ENCODE results near the gene PDE4A.

PDE4A gene

GRCh38 chr19:10514211-10515145 lies 94.1 kb downstream of the PDE4A start:
- peaks cover 0 to 39% (median 36%) of the 10 kb centered on the region in 4 experiments for H3K4me1 ChIP-seq (ENCODE audit: control extremely low read depth in 1 of 4, control insufficient read depth in 4 of 4, insufficient read depth in 4 of 4, low read length in 3 of 4)
- H3K9me3 ChIP-seq (ENCODE audit: control extremely low read depth in 1 of 5, control insufficient read depth in 4 of 5, insufficient read depth in 2 of 5, low read depth in 1 of 5, low read length in 4 of 5) = no peaks in the 10 kb centered on the region
- peaks cover 4 to 83% (median 46%) of the 10 kb centered on the region in 5 experiments for H3K27me3 ChIP-seq (replicated peaks in 2 of 5; ENCODE audit: control insufficient read depth in 4 of 5, insufficient read depth in 5 of 5, low read length in 4 of 5)
- no peak overlapping the region for H3K27ac ChIP-seq (ENCODE audit: insufficient read depth in 1 of 2, low read depth in 1 of 2, low read length in 2 of 2, poor library complexity in 1 of 2, severe bottlenecking in 2 of 2)
- DNase-seq = peak; percentile 65 to 83 (median 78)
- WGBS (ENCODE audit: insufficient coverage) = 3% methylated on average over 93 of the region's 107 CpGs
- ChIA-PET POLR2A (no interaction called here), CTCF (no interaction called here)
- no peaks in the 10 kb centered on the region for H3K36me3 ChIP-seq (ENCODE audit: control insufficient read depth in 4 of 4, insufficient read depth in 4 of 4, low read length in 3 of 4)
- peak overlapping the region in 4 of 7 experiments; percentile 10 to 42 (median 34) for H3K4me3 ChIP-seq (ENCODE audit: control insufficient read depth in 1 of 7, extremely low read depth in 1 of 7, insufficient read depth in 4 of 7, low read depth in 2 of 7, low read length in 6 of 7)

- Histone ChIP-seq H3K36me3 (ENCODE audit: control insufficient read depth in 4 of 4, insufficient read depth in 4 of 4, low read length in 3 of 4) (no peaks in the 10 kb centered on the region), H3K27me3 (replicated peaks in 2 of 5; ENCODE audit: control insufficient read depth in 4 of 5, insufficient read depth in 5 of 5, low read length in 4 of 5) (peaks cover 4 to 88% (median 51%) of the 10 kb centered on the region in 5 experiments), H3K9me3 (ENCODE audit: control extremely low read depth in 1 of 5, control insufficient read depth in 4 of 5, insufficient read depth in 2 of 5, low read depth in 1 of 5, low read length in 4 of 5) (no peaks in the 10 kb centered on the region), H3K4me3 (ENCODE audit: control insufficient read depth in 1 of 7, extremely low read depth in 1 of 7, insufficient read depth in 4 of 7, low read depth in 2 of 7, low read length in 6 of 7) (no peak overlapping the region), H3K27ac (ENCODE audit: insufficient read depth in 1 of 2, low read depth in 1 of 2, low read length in 2 of 2, poor library complexity in 1 of 2, severe bottlenecking in 2 of 2) (no peak overlapping the region), H3K4me1 (ENCODE audit: control extremely low read depth in 1 of 4, control insufficient read depth in 4 of 4, insufficient read depth in 4 of 4, low read length in 3 of 4) (peaks cover 0 to 36% (median 32%) of the 10 kb centered on the region in 4 experiments)
- 97% methylated on average over 5 of the region's 5 CpGs for WGBS (ENCODE audit: insufficient coverage)
- ChIA-PET POLR2A (no interaction called here), CTCF (interaction anchor here (1.0 to 1.3 kb wide), 3 partner anchors 10 to 21 kb away, joined by 3 to 5 read pairs (median 3); no protein-coding TSS in a partner anchor)
- DNase-seq = no peak
These were observed 95.7 kb downstream of the PDE4A start for GRCh38 chr19:10516064-10516385.

GRCh38 chr19:10516671-10517286 lies 96.4 kb downstream of the PDE4A start:
- ChIA-PET POLR2A (no interaction called here), CTCF (interaction anchor here (1.0 to 1.3 kb wide), 5 partner anchors 9 to 20 kb away, joined by 3 to 5 read pairs (median 4); partner anchors contain the start of gene KEAP1)
- Histone ChIP-seq H3K36me3 (ENCODE audit: control insufficient read depth in 4 of 4, insufficient read depth in 4 of 4, low read length in 3 of 4) (no peaks in the 10 kb centered on the region), H3K27me3 (replicated peaks in 2 of 5; ENCODE audit: control insufficient read depth in 4 of 5, insufficient read depth in 5 of 5, low read length in 4 of 5) (peaks cover 4 to 86% (median 51%) of the 10 kb centered on the region in 5 experiments), H3K4me3 (ENCODE audit: control insufficient read depth in 1 of 7, extremely low read depth in 1 of 7, insufficient read depth in 4 of 7, low read depth in 2 of 7, low read length in 6 of 7) (no peak overlapping the region), H3K4me1 (ENCODE audit: control extremely low read depth in 1 of 4, control insufficient read depth in 4 of 4, insufficient read depth in 4 of 4, low read length in 3 of 4) (peaks cover 0 to 36% (median 32%) of the 10 kb centered on the region in 4 experiments), H3K27ac (ENCODE audit: insufficient read depth in 1 of 2, low read depth in 1 of 2, low read length in 2 of 2, poor library complexity in 1 of 2, severe bottlenecking in 2 of 2) (no peak overlapping the region), H3K9me3 (ENCODE audit: control extremely low read depth in 1 of 5, control insufficient read depth in 4 of 5, insufficient read depth in 2 of 5, low read depth in 1 of 5, low read length in 4 of 5) (no peaks in the 10 kb centered on the region)
- DNase-seq = no peak
- 68% methylated on average over 7 of the region's 10 CpGs for WGBS (ENCODE audit: insufficient coverage)

GRCh38 chr19:10517361-10517759 lies 97.0 kb downstream of the PDE4A start, which contains the start of gene S1PR5:
Gene S1PR5 (minus strand): TSS chr19:10517447. CDS start chr19:10515011, 2,436 bp downstream.
- Histone ChIP-seq H3K27ac (ENCODE audit: insufficient read depth in 1 of 2, low read depth in 1 of 2, low read length in 2 of 2, poor library complexity in 1 of 2, severe bottlenecking in 2 of 2) (no peak within 1 kb of the TSS), H3K36me3 (ENCODE audit: control insufficient read depth in 4 of 4, insufficient read depth in 4 of 4, low read length in 3 of 4) (no peaks in the 10 kb centered on the region), H3K4me3 (ENCODE audit: control insufficient read depth in 1 of 7, extremely low read depth in 1 of 7, insufficient read depth in 4 of 7, low read depth in 2 of 7, low read length in 6 of 7) (peak within 1 kb of the TSS in 2 of 7 experiments; percentile 33 to 60), H3K27me3 (replicated peaks in 2 of 5; ENCODE audit: control insufficient read depth in 4 of 5, insufficient read depth in 5 of 5, low read length in 4 of 5) (peaks cover 4 to 81% (median 51%) of the 10 kb centered on the region in 5 experiments), H3K4me1 (ENCODE audit: control extremely low read depth in 1 of 4, control insufficient read depth in 4 of 4, insufficient read depth in 4 of 4, low read length in 3 of 4) (peaks cover 0 to 36% (median 32%) of the 10 kb centered on the region in 4 experiments), H3K9me3 (ENCODE audit: control extremely low read depth in 1 of 5, control insufficient read depth in 4 of 5, insufficient read depth in 2 of 5, low read depth in 1 of 5, low read length in 4 of 5) (no peaks in the 10 kb centered on the region)
- ChIA-PET POLR2A (interaction anchor here (0.9 kb wide), 1 partner anchor 228 kb away, joined by 3 read pairs; the partner anchor contains the start of gene ICAM5), CTCF (interaction anchor here (1.1 to 1.3 kb wide), 3 partner anchors 9 to 20 kb away, joined by 3 to 5 read pairs (median 4); partner anchors contain the start of gene KEAP1)
- no peak for DNase-seq
- 5% methylated on average over 37 of the region's 39 CpGs for WGBS (ENCODE audit: insufficient coverage)

- peaks cover 0 to 36% (median 32%) of the 10 kb centered on the region in 4 experiments for H3K4me1 ChIP-seq (ENCODE audit: control extremely low read depth in 1 of 4, control insufficient read depth in 4 of 4, insufficient read depth in 4 of 4, low read length in 3 of 4)
These were observed 97.6 kb downstream of the PDE4A start for GRCh38 chr19:10517760-10518443.

GRCh38 chr19:10518444-10519361 lies 98.4 kb downstream of the PDE4A start:
- no peak for DNase-seq
- peak overlapping the region in 1 of 7 experiments; percentile 33 for H3K4me3 ChIP-seq (ENCODE audit: control insufficient read depth in 1 of 7, extremely low read depth in 1 of 7, insufficient read depth in 4 of 7, low read depth in 2 of 7, low read length in 6 of 7)
- H3K27ac ChIP-seq (ENCODE audit: insufficient read depth in 1 of 2, low read depth in 1 of 2, low read length in 2 of 2, poor library complexity in 1 of 2, severe bottlenecking in 2 of 2) = no peak overlapping the region

More at GRCh38 chr19:10517760-10518443, 97.6 kb downstream of the PDE4A start:
- ChIA-PET CTCF (interaction anchor here (1.2 kb wide), 1 partner anchor 10 kb away, joined by 4 read pairs; no protein-coding TSS in a partner anchor), POLR2A (interaction anchor here (0.5 to 0.9 kb wide), 2 partner anchors 10 to 228 kb away, joined by 3 to 6 read pairs; partner anchors contain the start of gene ICAM5)
- H3K27ac ChIP-seq (ENCODE audit: insufficient read depth in 1 of 2, low read depth in 1 of 2, low read length in 2 of 2, poor library complexity in 1 of 2, severe bottlenecking in 2 of 2) = no peak overlapping the region
- 1% methylated on average over 14 of the region's 27 CpGs for WGBS (ENCODE audit: insufficient coverage)
- no peaks in the 10 kb centered on the region for H3K36me3 ChIP-seq (ENCODE audit: control insufficient read depth in 4 of 4, insufficient read depth in 4 of 4, low read length in 3 of 4)
- H3K27me3 ChIP-seq (replicated peaks in 2 of 5; ENCODE audit: control insufficient read depth in 4 of 5, insufficient read depth in 5 of 5, low read length in 4 of 5) = peaks cover 4 to 76% (median 51%) of the 10 kb centered on the region in 5 experiments
- peak overlapping the region in 2 of 7 experiments; percentile 33 to 60 for H3K4me3 ChIP-seq (ENCODE audit: control insufficient read depth in 1 of 7, extremely low read depth in 1 of 7, insufficient read depth in 4 of 7, low read depth in 2 of 7, low read length in 6 of 7)
- no peaks in the 10 kb centered on the region for H3K9me3 ChIP-seq (ENCODE audit: control extremely low read depth in 1 of 5, control insufficient read depth in 4 of 5, insufficient read depth in 2 of 5, low read depth in 1 of 5, low read length in 4 of 5)
- DNase-seq = peak in 2 of 3 donors; percentile 51 to 56

More at GRCh38 chr19:10518444-10519361, 98.4 kb downstream of the PDE4A start:
- Histone ChIP-seq H3K9me3 (ENCODE audit: control extremely low read depth in 1 of 5, control insufficient read depth in 4 of 5, insufficient read depth in 2 of 5, low read depth in 1 of 5, low read length in 4 of 5) (no peaks in the 10 kb centered on the region), H3K4me1 (ENCODE audit: control extremely low read depth in 1 of 4, control insufficient read depth in 4 of 4, insufficient read depth in 4 of 4, low read length in 3 of 4) (peaks cover 0 to 36% (median 31%) of the 10 kb centered on the region in 4 experiments), H3K27me3 (replicated peaks in 2 of 5; ENCODE audit: control insufficient read depth in 4 of 5, insufficient read depth in 5 of 5, low read length in 4 of 5) (peaks cover 4 to 68% (median 43%) of the 10 kb centered on the region in 5 experiments), H3K36me3 (ENCODE audit: control insufficient read depth in 4 of 4, insufficient read depth in 4 of 4, low read length in 3 of 4) (no peaks in the 10 kb centered on the region)
- 12% methylated on average over 24 of the region's 33 CpGs for WGBS (ENCODE audit: insufficient coverage)
- ChIA-PET POLR2A (no interaction called here), CTCF (interaction anchor here (0.6 kb wide), 1 partner anchor 11 kb away, joined by 3 read pairs; no protein-coding TSS in a partner anchor)
